GM19023 (cell line): ENCODE measurements around the gene KLHL2.

ENCODE experiments used
- ATAC-seq: cut with Tn5 transposase; IDR thresholded peaks from one replicate; pipeline ENCODE4 v1.9.1; 2021; ENCODE audit warnings: mild to moderate bottlenecking, moderate library complexity; ENCODE audit not compliant: unreplicated experiment

The KLHL2 gene

GRCh38 chr4:165360985-165361670, 153.8 kb downstream of the KLHL2 start:
- ATAC-seq = no peak

- ATAC-seq = no peak
These were observed 154.4 kb downstream of the KLHL2 start for GRCh38 chr4:165361810-165362209.

- no peak for ATAC-seq
These were observed 157.2 kb downstream of the KLHL2 start for GRCh38 chr4:165364452-165365080.

- ATAC-seq = no peak
These were observed 159.7 kb downstream of the KLHL2 start for GRCh38 chr4:165367040-165367439.

GRCh38 chr4:165368114-165368513, 160.8 kb downstream of the KLHL2 start:
- ATAC-seq = no peak

- no peak for ATAC-seq
These were observed 161.2 kb downstream of the KLHL2 start for GRCh38 chr4:165368567-165368966.

GRCh38 chr4:165369522-165369921, 162.2 kb downstream of the KLHL2 start:
- ATAC-seq = no peak

GRCh38 chr4:165370530-165370929, 163.2 kb downstream of the KLHL2 start:
- ATAC-seq = no peak
